AG08396 (cell line): ENCODE data around the gene PRMT3.
"Not testable (repeated sequence)": the region's sequence is repeated elsewhere in the genome, so short reads cannot be mapped to it uniquely, and the experiment has no call there.

Experiments used
- DNase-seq: peaks from one replicate; pipeline ENCODE4 v3.0.0; 2012; ENCODE audit warnings: low spot score, mixed read lengths

Gene PRMT3

DNA sequence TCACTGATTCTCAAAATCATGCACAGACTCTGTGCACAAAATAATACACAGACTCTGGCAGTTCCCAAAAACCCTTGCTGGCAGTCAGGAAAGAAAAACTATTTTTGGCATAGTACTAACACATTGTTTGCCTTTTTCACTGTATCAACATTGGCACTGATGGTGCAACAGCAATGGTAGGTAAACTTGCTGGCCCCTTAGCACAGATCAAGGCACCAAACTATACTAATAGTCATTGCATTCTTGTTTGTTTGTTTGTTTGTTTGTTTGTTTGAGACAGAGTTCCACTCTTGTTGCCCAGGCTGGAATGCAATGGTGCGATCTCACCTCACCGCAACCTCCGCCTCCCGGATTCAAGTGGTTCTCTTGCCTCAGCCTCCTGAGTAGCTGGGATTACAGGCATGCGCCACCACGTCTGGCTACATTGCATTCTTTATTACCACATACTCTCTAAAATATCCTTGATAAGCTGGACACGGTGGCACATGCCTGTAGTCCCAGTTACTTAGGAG lies 130.9 kb downstream of the PRMT3 start:
- DNase-seq: no peak

DNA sequence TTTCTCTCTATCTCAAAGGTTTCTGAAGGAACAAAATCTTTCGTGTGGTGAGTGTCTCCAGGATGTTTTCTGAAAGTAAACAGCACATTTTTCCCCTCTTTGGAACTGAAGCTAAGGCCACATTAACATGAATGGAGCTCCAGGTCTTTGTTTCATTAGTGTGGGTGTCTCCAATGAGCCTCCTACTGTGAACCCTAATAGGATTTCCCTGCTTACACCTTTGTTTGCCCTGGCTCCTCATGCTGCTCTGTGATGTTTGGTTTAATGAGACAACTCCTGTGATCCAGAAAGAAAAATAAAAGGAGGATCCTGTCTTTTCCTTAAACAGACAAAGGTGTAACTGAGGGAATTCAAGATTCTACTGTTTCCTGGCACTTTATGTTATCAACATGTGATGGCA lies 135.0 kb downstream of the PRMT3 start:
- no peak for DNase-seq

GRCh38 chr11:20529757-20530156 lies 142.2 kb downstream of the PRMT3 start:
- no peak for DNase-seq

DNA sequence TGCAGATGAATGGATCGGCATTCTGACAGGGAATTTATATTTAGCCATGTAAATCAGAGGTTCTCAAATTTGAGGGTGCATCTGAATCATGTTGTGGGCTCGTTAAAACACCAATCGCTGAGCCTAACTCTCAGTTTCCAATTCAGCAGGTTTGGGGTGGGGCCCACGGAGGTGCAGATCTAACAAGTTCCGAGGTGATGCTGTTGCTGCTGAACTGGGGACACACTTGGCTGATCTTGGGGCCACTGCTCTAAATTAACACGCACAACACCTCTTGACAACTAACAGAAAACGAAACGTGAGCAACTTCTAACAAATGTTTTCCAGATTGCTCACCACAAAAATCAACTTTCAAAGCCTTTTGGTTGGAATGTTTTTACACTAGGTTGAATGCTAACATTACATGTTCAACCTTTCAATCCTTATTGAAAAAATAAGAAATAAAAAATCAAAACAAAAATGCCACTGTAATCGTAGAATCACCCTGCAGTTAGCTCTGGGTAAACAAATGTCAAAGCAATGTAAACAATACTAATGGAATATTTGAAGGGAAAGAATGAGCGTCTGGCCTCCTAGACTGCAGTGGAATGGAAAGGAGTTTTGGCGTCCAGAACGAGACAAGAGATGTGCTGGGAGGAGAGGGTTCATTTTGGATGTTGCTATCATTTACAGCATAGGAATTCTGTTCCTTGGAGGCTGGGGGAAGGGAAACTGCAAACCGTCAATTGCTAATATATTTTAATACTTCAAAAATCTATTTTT lies 143.6 kb downstream of the PRMT3 start:
- no peak for DNase-seq

DNA sequence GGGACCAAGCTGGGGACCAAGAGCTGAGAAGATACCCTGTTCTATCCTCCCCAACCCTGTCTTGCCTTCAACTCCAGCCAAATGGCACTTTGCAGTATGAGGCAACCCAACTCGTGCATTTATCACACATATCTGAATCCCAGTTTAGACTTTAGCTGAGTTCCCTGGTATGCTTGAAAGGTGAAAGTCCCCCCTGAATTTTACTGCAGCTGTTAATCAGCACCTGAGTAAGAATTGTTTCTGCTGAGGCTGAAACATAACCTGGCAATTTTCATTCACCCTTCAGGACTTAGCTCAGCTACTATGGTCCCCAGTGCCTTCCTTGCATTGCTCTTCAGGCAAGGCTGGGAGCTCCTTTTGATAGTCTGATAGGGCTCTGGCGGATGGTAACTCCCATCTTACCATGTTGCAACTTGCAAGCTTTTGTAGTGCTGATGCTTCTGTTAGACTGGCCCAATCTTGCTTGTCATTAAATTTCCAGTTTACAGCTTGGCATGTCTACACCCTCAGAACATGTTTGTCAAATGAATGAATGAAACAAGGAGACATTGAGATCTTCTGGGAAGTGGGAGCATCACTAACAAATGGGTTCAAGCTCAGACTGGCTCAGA lies 147.9 kb downstream of the PRMT3 start:
- no peak for DNase-seq

- no peak for DNase-seq
These were observed 148.8 kb downstream of the PRMT3 start for GRCh38 chr11:20536365-20536764.

DNA sequence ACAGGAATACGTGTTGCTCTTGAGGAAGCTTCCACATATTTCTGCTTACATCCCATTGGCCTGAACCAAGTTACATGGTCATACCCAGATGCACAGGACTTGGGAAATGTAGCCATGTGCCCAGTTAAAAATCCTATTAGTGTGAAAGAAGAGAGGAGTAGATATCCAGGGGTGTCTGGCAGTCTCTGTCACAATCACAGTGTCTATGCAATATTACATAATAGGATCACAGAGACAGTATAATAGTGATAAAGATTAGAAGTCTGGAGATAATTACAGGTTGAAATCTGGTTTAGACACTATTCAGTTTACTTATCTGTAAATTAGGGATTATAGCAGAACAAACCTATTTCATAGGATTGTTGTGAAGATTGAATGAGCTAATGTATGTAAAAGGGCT lies 149.3 kb downstream of the PRMT3 start:
- no peak for DNase-seq

GRCh38 chr11:20541503-20541902 lies 154.0 kb downstream of the PRMT3 start:
- no peak for DNase-seq

DNA sequence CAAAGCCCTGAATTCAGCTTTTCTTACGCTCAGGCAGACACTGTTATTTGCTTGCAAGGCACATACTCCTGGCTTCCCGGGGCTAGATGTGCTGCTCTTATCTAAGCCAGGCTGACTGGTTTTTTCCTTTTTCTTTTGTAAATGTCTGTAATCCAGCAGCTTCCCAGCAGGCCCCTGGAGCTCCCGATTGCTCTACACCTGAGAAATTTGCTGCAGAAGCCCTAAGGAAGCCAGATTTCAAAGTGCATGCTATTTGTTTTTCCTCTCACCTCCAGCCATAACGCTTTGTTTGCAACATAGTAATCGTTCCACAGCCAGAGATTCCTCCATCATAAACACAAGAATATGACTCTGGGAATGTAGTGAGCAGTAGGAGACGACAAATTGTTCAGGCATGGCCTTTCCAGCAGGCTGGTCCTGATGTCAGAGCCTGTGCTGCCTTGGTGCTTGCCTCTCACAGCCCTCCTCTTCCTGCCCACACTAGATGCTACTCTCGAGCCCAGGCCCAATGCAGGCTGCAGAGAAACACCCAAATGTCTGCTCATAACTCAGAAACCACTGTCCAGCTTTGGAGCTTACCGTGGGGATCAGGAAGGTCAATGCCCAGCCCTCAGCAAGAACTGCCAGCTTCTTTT lies 157.2 kb downstream of the PRMT3 start:
- no peak for DNase-seq

- DNase-seq: no peak
These were observed 159.9 kb downstream of the PRMT3 start for GRCh38 chr11:20547411-20547810.

- no peak for DNase-seq
These were observed 163.6 kb downstream of the PRMT3 start for GRCh38 chr11:20551096-20551495.

- DNase-seq: no peak
These were observed 168.3 kb downstream of the PRMT3 start for GRCh38 chr11:20555783-20556182.

GRCh38 chr11:20556396-20556795 lies 168.9 kb downstream of the PRMT3 start:
- not testable (repeated sequence) for DNase-seq

DNA sequence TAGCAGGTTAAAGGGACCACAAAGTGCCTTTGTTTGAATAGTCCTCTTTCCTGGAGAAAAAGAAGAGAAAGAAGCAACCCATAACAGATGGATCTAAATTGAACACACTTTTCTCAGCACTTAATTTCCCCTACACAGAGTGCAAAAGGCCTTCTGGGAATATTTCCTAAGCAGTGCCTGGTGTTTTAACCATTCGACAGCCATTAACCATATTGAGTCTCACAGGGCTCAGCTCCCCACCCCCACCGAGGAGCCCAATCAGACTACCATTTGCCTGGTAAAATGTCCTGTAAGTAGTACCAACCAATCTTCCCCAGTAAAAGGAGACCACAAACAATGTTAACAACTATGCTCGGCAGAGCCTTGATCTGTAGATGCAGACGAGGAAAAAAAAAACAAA lies 171.2 kb downstream of the PRMT3 start:
- no peak for DNase-seq
